ENCODE measurements around the gene NAALAD2.
"Not testable (repeated sequence)": the region's sequence is repeated elsewhere in the genome, so short reads cannot be mapped to it uniquely, and the experiment has no call there.

The NAALAD2 gene

GRCh38 chr11:90134478-90135003 is at the start of gene NAALAD2:
NAALAD2 (plus strand) TSS chr11:90134663; CDS start chr11:90134759, 96 bp downstream.
- DNase-seq = no peak

GRCh38 chr11:90085650-90086049 is 48.8 kb upstream of the NAALAD2 start, which contains the start of gene UBTFL1:
UBTFL1 (plus strand) TSS chr11:90085950; CDS start chr11:90085950, 0 bp downstream.
- not testable (repeated sequence) for DNase-seq

GRCh38 chr11:90088731-90089130 is 45.7 kb upstream of the NAALAD2 start:
- DNase-seq = not testable (repeated sequence)

- not testable (repeated sequence) for DNase-seq
These were observed 39.1 kb upstream of the NAALAD2 start for GRCh38 chr11:90095230-90095924.

- not testable (repeated sequence) for DNase-seq
These were observed 36.2 kb upstream of the NAALAD2 start for GRCh38 chr11:90098261-90098660.

GRCh38 chr11:90100431-90100830 is 34.0 kb upstream of the NAALAD2 start:
- DNase-seq = no peak

- no peak for DNase-seq
These were observed 20.9 kb upstream of the NAALAD2 start for GRCh38 chr11:90113541-90113940.

GRCh38 chr11:90120191-90120590 is 14.3 kb upstream of the NAALAD2 start:
- no peak for DNase-seq

GRCh38 chr11:90124371-90124770 is 10.1 kb upstream of the NAALAD2 start:
- DNase-seq = no peak

GRCh38 chr11:90124946-90125345 is 9.5 kb upstream of the NAALAD2 start:
- DNase-seq = no peak

GRCh38 chr11:90133560-90134477 is 644 bp upstream of the NAALAD2 start:
- DNase-seq = no peak

GRCh38 chr11:90135016-90135415 is 553 bp downstream of the NAALAD2 start:
- DNase-seq = no peak

- no peak for DNase-seq
These were observed 14.4 kb downstream of the NAALAD2 start for GRCh38 chr11:90148900-90149299.

GRCh38 chr11:90166982-90167573 is 32.6 kb downstream of the NAALAD2 start:
- not testable (repeated sequence) for DNase-seq

- DNase-seq = not testable (repeated sequence)
These were observed 33.2 kb downstream of the NAALAD2 start for GRCh38 chr11:90167704-90168103.

GRCh38 chr11:90168571-90168970 is 34.1 kb downstream of the NAALAD2 start:
- no peak for DNase-seq

GRCh38 chr11:90171359-90171758 is 36.9 kb downstream of the NAALAD2 start:
- DNase-seq = no peak

GRCh38 chr11:90176069-90176468 is 41.6 kb downstream of the NAALAD2 start:
- DNase-seq = no peak

- DNase-seq = no peak
These were observed 44.3 kb downstream of the NAALAD2 start for GRCh38 chr11:90178751-90179150.

- no peak for DNase-seq
These were observed 45.5 kb downstream of the NAALAD2 start for GRCh38 chr11:90179923-90180322.

- DNase-seq = no peak
These were observed 53.4 kb downstream of the NAALAD2 start for GRCh38 chr11:90187839-90188238.

GRCh38 chr11:90189011-90189410 is 54.5 kb downstream of the NAALAD2 start:
- DNase-seq = no peak
